GF-D8 (cell line): ENCODE results near the gene NFKB2.

Source experiments
- DNase-seq: peaks from one replicate; lab custom pipeline; 2025; lab: John Stamatoyannopoulos, UW

NFKB2 gene

GRCh38 chr10:102408728-102409603 is 13.5 kb downstream of the NFKB2 start:
- no peak for DNase-seq

GRCh38 chr10:102409604-102410428 is 14.3 kb downstream of the NFKB2 start:
- DNase-seq = no peak

DNA sequence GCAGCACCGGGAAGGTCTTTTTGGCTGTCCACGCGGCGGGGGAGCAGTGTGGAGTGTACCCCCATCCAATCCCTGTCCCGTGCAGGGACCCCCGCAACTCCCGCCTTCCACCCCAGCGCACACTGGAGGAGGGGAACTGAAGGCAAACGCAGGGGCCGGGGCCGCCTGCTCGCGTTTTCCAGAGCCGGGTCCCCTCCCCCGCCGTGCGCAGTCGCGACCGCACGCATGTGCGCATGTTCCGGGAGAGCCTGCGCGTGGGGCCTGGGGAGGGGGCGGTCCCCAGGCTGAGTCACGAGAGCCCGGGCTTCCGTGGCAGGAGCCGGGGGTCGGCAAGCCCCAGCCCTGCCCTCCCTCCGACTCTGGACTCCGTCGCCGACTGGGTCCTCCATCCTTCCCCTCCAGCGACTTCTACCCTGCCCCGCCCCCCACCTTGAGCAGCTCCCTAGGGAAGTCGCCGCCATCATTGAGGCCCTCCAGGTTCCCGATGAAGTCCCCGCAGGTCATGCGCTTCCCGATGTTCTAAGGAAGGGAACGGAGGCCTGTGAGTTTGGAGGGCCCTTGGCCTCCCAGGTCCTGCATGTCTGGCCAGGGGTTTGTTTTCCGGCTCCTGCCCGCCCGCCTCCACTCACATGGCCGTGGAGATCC is 15.0 kb downstream of the NFKB2 start:
- no peak for DNase-seq

DNA sequence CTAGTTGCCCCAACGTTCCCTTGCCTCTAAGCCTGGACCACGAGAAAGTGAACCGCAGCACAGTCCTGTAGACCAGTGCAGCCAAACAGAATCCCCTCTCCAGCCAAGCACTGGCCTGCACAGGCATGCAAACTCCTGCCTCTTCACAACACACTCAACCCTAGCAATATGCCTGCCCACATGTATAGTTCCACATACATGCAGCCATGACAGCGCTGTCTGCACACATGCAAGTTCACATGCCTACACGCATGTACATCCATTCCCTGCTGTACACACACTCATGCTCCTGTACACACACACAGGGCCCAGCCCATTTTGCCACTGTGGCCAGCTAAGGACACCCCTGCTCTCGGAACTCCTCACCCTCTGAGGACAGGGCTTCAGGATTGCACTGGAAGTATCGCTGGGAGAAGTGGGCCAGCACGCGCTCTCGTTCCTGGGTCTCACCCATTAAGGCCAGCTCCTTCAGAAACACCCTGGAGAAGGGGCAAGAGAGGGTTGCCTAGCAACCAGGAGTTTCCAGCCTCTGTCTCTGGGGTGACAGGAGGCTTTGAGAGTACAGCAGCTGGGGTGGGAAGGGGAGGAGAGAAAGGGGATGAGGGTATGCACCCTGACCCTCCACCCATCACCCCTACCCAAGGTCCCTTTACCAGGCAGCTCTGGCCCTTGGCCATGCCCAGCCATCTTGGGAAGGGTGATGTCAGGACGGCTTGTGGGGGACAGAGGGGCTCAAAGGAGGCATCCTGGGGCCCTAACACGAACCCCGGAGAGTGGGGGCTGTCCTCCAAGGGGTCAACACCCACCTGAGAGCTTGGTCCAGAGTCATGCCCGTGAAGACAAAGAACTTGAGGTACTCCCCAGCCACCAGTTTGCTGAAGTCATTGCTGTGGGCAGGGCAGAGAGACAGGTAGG is 16.1 kb downstream of the NFKB2 start:
- DNase-seq = no peak

DNA sequence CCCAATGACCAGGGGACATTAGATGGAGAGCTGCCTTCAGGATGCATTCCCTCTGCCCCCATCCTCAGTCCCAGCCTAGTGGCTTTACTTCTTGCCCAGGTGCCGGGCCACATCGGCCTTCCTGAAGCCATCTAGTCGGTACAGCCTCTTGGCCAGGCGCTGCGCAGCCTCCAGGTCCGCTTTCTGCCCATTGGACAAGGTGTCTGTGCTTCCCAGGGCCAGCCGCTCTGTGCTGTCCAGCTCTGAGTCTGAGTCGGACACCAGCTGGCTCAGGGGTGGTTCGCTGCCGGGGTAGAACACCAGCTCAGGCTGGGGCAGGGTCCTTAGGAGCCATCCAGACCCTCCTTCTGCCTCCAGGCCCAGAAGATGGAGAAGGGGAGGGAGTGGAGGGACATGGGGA is 16.8 kb downstream of the NFKB2 start:
- no peak for DNase-seq

DNA sequence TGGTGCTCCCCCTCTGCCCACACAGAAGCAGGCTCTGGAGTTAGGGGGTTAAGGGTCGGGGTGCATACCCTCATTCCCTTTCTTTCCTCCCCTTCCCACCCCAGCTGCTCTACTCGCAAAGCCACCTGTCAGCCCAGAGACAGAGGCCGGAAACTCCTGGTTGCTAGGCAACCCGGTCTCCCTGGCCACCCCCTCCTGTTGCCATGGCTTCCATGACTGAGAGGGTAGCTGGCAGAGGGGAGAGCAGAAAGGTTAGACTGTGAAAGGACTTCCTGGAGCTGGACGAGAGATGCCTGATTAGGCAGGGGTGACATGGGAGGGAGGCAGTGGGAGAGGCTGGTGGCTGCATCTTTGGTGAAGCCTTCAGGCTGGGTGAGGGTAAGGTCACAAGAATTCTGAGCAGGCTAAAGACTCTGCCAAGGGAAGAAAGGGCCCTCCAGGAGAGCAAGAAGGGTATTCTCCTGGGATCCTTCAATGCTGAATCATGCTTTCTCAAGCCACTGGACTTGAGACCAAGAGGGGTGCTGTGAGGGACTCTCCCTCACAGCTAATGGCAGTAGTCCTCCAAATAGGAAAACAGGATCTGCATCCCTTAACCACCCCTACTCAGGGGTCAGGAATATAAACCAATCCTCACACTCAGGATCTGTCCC is 17.7 kb downstream of the NFKB2 start:
- no peak for DNase-seq

- no peak for DNase-seq
Measured at GRCh38 chr10:102413806-102414561, 18.5 kb downstream of the NFKB2 start.

GRCh38 chr10:102414749-102415148 is 19.2 kb downstream of the NFKB2 start:
- DNase-seq = no peak

- DNase-seq = no peak
Measured at GRCh38 chr10:102416283-102416682, 20.8 kb downstream of the NFKB2 start.

GRCh38 chr10:102416695-102417094 is 21.2 kb downstream of the NFKB2 start:
- DNase-seq = no peak

GRCh38 chr10:102418622-102419268 is 23.2 kb downstream of the NFKB2 start, which contains the start of gene PSD:
TSS of gene PSD (minus strand) at chr10:102418785. CDS start at chr10:102417038, 1,747 bp downstream.
- no peak for DNase-seq

DNA sequence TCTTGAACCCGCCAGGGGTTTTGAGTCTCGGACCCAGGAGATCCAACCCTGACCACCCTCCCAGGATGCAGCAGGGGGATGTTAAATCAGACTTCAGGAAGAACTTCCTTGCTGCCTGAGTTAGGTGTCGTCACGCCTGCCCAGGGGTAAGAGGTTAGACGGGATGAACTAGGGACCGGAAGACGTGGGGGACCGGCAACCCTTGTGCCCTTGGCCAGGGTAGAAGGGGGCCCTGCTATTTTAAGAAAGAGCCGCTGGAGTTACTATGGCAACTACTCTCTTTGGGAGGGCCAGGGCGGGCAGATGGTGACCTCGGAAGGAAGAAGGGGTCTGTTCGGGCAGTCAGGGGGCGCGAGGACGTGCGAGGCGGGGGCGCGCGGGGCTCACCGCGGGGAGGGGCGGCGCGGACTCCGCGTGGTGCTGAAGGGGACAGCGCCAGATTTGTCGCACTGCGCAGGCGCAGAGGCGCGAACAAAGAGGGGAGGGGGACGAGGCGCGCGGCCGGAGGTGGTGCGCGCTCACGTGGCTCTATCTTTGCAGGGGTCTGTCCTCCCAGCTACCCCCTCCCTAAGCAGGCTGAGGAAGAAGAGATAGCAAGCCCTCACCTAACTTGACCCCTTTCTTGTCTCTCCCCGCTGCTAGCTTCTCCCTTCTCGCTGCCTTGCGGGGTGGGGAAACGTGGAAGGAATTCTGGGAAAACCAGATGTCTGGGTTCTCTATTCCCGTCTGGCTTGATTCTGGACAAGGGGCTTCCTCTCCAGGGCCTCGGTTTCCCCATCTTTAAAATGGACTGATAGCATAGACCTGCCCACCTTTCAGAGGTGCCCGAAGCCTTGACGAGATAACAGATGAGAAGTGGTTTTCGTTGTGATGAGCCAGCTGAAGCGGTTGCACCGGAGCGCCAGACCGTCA is 24.0 kb downstream of the NFKB2 start:
- DNase-seq = no peak

- no peak for DNase-seq
Measured at GRCh38 chr10:102420181-102420713, 24.7 kb downstream of the NFKB2 start.

- peak; percentile 86 for DNase-seq
Measured at GRCh38 chr10:102420714-102421506, 25.4 kb downstream of the NFKB2 start, which contains the start of gene FBXL15. TSS of gene FBXL15 (plus strand) at chr10:102420836. CDS start at chr10:102421130, 294 bp downstream.

GRCh38 chr10:102421507-102421756 is 25.9 kb downstream of the NFKB2 start:
- DNase-seq = no peak

DNA sequence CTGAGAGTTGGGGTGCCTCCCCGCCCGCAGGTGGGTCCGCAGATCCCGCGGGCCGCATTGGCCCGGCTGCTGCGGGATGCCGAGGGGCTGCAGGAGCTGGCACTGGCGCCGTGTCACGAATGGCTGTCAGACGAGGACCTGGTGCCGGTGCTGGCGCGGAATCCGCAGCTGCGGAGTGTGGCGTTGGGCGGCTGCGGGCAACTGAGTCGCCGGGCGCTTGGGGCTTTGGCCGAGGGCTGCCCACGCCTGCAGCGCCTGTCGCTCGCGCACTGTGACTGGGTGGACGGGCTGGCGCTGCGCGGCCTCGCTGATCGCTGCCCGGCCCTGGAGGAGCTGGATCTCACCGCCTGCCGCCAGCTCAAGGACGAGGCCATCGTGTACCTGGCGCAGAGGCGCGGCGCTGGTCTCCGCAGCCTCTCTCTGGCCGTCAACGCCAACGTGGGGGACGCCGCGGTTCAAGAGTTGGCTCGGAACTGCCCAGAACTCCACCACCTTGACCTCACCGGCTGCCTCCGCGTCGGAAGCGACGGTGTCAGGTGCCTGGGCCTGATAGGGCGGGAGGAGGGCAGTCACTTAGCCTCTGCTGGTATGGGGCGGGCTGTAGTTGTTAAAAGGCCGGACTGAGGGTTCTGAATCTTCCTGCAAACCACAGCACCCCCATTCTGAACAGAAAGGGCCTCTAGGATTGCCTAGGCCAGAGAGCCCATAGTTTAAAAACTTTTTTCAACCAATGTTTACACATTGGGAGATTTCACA is 26.4 kb downstream of the NFKB2 start:
- DNase-seq = no peak
